Fibroblast of skin of left quadriceps (primary cell): ENCODE results near the gene BRSK2.
"Not testable (repeated sequence)": the region's sequence is repeated elsewhere in the genome, so short reads cannot be mapped to it uniquely, and the experiment has no call there.

Experiments
- DNase-seq, 2 experiments: peaks; one replicate each; pipeline ENCODE4 v3.0.0-alpha.2; 2013; ENCODE audit warnings: low read depth in 2 of 2

The BRSK2 gene

GRCh38 chr11:1409108-1409851 lies 19.5 kb downstream of the BRSK2 start:
- DNase-seq, result no peak

- not testable (repeated sequence) for DNase-seq
Measured at GRCh38 chr11:1409852-1410125, 20.1 kb downstream of the BRSK2 start.

- DNase-seq, result no peak
Measured at GRCh38 chr11:1410366-1411291, 20.9 kb downstream of the BRSK2 start.

GRCh38 chr11:1411301-1411700 lies 21.6 kb downstream of the BRSK2 start:
- DNase-seq, result no peak

GRCh38 chr11:1411739-1412138 lies 22.0 kb downstream of the BRSK2 start:
- DNase-seq, result not testable (repeated sequence)

- no peak for DNase-seq
Measured at GRCh38 chr11:1412377-1413095, 22.8 kb downstream of the BRSK2 start.

GRCh38 chr11:1414650-1415049 lies 24.9 kb downstream of the BRSK2 start:
- no peak for DNase-seq

GRCh38 chr11:1415631-1416030 lies 25.9 kb downstream of the BRSK2 start:
- DNase-seq, result no peak

- DNase-seq, result not testable (repeated sequence)
Measured at GRCh38 chr11:1418192-1418795, 28.6 kb downstream of the BRSK2 start.

GRCh38 chr11:1419811-1420210 lies 30.1 kb downstream of the BRSK2 start:
- DNase-seq, result no peak

GRCh38 chr11:1421291-1421690 lies 31.6 kb downstream of the BRSK2 start:
- DNase-seq, result no peak

- no peak for DNase-seq
Measured at GRCh38 chr11:1422481-1422880, 32.7 kb downstream of the BRSK2 start.

GRCh38 chr11:1422981-1423380 lies 33.2 kb downstream of the BRSK2 start:
- no peak for DNase-seq

- DNase-seq, result not testable (repeated sequence)
Measured at GRCh38 chr11:1423406-1423805, 33.7 kb downstream of the BRSK2 start.

GRCh38 chr11:1425006-1425405 lies 35.3 kb downstream of the BRSK2 start:
- no peak for DNase-seq

GRCh38 chr11:1425439-1425838 lies 35.7 kb downstream of the BRSK2 start:
- DNase-seq, result no peak

GRCh38 chr11:1428762-1429316 lies 39.1 kb downstream of the BRSK2 start:
- no peak for DNase-seq

- DNase-seq, result no peak
Measured at GRCh38 chr11:1433568-1433967, 43.8 kb downstream of the BRSK2 start.

- no peak for DNase-seq
Measured at GRCh38 chr11:1433977-1434640, 44.4 kb downstream of the BRSK2 start.

GRCh38 chr11:1435479-1435819 lies 45.7 kb downstream of the BRSK2 start:
- not testable (repeated sequence) for DNase-seq

- no peak for DNase-seq
Measured at GRCh38 chr11:1435820-1436467, 46.2 kb downstream of the BRSK2 start.
